Epithelial cell of proximal tubule (primary cell): ENCODE results near the gene TMEM95. TPM values are rescaled to one million over a fixed set of nuclear protein-coding genes. Genes with fewer than 3 reads are reported as not detected.

Source experiments
- DNase-seq: peaks from one replicate; pipeline ENCODE4 v3.0.0-alpha.2; 2011; ENCODE audit warnings: low read depth
- H3K4me3 ChIP-seq: 2 replicates; pipeline ENCODE4 v1.5.1; 2011; ENCODE audit warnings: low read depth, mild to moderate bottlenecking, low read length
- total RNA-seq: library from RNA; depleted of rRNA; stranded (reverse); fragments of >200 nt; gene quantifications from 2 replicates; pipeline ENCODE4 v1.2.3, GENCODE V29; 2015
- TF ChIP-seq, protein P1 (sequence below): conservative IDR thresholded peaks from 2 replicates; pipeline ENCODE4 v1.5.1; 2012; ENCODE audit warnings: low read depth, mild to moderate bottlenecking, low read length

TMEM95 gene
- total RNA-seq, 1 donor from 2014 or later = not detected

DNA sequence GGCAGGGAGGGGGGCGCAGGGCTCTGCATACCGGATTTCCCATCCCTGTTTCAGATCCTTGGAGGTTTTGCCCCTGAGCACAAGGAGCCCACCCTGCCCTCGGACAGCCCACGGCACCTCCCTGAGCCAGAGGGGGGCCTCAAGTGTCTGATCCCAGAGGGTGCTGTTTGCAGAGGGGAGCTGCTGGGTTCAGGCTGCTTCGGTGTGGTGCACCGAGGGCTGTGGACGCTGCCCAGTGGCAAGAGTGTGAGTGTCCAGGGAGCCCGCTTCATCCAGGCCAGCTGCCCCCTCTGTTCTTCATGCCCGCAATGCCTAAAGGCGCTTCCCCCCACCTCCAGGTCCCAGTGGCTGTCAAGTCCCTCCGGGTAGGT, 28.4 kb downstream of the TMEM95 start:
- TF ChIP-seq, protein P1, sequence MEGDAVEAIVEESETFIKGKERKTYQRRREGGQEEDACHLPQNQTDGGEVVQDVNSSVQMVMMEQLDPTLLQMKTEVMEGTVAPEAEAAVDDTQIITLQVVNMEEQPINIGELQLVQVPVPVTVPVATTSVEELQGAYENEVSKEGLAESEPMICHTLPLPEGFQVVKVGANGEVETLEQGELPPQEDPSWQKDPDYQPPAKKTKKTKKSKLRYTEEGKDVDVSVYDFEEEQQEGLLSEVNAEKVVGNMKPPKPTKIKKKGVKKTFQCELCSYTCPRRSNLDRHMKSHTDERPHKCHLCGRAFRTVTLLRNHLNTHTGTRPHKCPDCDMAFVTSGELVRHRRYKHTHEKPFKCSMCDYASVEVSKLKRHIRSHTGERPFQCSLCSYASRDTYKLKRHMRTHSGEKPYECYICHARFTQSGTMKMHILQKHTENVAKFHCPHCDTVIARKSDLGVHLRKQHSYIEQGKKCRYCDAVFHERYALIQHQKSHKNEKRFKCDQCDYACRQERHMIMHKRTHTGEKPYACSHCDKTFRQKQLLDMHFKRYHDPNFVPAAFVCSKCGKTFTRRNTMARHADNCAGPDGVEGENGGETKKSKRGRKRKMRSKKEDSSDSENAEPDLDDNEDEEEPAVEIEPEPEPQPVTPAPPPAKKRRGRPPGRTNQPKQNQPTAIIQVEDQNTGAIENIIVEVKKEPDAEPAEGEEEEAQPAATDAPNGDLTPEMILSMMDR = no peak
- DNase-seq = no peak
- H3K4me3 ChIP-seq = no peak overlapping the region

DNA sequence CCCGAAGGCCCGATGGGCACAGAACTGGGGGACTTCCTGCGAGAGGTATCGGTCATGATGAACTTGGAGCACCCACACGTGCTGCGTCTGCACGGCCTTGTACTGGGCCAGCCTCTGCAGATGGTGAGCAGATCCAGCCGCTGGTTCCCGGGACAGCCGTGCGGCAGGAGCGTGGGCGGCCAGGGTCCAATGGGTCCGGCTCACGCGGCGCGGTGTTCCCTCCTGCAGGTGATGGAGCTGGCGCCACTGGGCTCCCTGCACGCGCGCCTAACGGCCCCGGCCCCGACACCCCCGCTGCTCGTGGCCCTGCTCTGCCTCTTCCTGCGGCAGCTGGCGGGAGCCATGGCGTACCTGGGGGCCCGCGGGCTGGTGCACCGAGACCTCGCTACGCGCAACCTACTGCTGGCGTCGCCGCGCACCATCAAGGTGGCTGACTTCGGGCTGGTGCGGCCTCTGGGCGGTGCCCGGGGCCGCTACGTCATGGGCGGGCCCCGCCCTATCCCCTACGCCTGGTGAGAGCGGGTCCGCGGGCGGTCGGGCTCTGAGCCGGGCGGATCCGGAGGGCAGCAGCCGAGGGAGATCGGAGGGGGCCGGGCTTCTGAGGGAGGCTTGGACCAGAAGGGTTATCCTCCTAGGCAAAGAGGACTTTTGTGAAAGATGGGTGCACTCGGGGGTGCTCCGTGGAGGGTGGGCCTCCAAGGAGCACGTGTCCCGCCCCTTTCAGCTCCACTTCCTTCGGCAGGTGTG, 29.0 kb downstream of the TMEM95 start:
- TF ChIP-seq, protein P1 = no peak
- no peak overlapping the region for H3K4me3 ChIP-seq
- no peak for DNase-seq

DNA sequence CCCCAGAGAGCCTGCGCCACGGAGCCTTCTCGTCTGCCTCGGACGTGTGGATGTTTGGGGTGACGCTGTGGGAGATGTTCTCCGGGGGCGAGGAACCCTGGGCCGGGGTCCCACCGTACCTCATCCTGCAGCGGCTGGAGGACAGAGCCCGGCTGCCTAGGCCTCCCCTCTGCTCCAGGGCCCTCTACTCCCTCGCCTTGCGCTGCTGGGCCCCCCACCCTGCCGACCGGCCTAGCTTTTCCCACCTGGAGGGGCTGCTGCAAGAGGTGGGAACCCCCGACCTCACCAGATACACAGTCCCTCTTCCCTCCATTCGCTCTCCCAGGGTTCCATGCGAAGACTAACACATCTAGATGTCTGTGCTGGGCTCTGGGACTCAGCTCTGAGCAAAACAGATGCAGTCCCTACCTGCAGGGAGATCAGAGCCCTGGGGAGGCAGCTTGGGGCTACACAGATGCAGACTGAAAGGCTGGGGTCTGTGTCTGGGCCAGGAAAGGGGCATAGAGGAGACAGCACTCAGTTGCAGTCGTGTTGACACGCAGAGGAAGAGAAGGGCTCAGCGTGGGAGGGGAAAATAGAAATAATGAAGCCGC, 29.6 kb downstream of the TMEM95 start:
- no peak overlapping the region for H3K4me3 ChIP-seq
- no peak for DNase-seq
- TF ChIP-seq, protein P1 = no peak

DNA sequence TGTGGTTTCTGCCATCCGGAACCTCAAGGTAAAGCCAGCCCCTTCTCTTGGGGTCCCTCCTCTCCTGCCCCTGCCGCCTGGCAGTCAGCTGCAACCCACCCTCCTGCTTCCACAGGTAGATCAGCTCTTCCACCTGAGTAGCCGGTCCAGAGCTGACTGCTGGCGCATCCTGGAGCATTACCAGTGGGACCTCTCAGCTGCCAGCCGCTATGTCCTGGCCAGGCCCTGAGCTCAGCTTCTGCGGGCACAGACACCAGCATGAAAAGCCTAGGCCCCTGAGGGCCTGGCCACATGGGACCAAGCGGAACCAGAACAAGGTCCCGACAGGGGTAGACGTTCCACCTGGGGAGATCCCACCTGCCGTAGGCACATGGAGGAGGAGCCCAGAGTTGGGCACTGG, 33.9 kb downstream of the TMEM95 start:
- TF ChIP-seq, protein P1 = no peak
- no peak for DNase-seq
- no peak overlapping the region for H3K4me3 ChIP-seq

DNA sequence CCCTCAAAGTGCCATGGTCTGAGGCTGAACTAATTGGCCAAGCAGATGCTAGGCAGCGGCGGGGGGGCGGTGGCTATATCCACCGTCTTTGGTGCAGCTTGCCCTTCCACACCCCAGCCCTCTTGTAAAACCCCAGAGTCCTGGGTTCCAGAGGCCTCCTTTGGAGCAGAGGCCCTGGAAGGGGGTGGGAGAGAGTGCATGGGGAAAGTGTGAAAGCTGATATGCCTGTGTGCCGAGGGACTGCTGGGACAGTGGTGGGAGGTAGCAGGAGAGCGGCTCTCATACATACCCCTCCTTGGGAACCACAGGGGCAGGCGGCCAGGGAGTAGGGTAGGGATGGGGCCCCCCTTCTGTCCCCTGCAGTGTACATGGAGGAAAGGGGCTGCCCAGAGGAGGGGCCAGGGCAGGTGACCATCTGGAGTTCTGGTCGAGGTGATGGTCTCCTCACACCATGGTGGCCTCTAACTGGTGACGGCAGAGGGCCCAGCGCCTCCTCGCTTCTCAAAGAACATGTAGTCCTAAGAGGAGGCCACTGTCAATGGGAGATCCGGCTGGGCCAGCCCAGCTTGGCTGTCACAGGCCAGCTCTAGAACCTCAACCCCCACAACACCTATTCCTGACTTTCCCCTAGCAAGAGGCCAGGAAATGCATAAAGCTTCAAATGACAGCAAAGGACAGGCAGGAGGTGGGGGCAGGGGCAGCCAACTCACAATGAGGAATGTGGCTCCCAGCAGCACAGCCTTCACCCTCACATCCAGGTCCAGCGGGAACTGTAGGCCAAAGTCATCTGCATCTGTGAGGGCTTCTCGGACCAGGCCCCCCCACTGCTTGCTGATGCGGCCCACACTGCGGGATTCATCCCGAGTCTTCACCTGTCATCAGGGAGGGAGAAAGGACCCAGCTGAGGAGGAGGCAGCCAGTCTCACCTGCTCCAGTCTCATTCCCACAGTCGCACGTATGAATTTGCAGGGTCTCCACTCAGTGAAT, 35.3 kb downstream of the TMEM95 start:
- no peak for DNase-seq
- TF ChIP-seq, protein P1 = no peak
- no peak overlapping the region for H3K4me3 ChIP-seq

DNA sequence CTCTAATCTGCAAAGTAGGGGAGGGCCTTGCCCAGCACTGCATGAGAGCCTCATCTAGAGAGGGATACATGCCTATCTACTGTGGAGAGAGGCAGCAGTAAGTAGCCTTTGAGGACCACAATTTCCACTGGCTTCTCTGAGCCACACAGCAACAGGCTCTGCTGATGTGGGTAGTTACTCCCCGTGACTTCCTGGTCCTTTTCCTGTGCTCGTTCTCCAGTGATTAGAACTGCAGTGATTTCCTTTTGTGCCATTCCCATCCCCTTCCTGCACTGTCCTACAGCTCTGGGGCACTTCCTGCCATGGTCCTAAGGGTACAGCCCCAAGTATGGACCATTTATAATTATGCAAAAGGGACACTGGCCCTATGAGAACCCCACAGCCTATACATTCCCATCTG, 36.4 kb downstream of the TMEM95 start:
- no peak for DNase-seq
- TF ChIP-seq, protein P1 = no peak
- no peak overlapping the region for H3K4me3 ChIP-seq
